BLaER1 (cell line): ENCODE measurements around the gene TTC24.

Source experiments
- H3K27ac ChIP-seq: shearing (Covaris generic); formaldehyde crosslinking; 2 replicates; pipeline ENCODE4 v1.8.1; 2022
- H3K27me3 ChIP-seq: shearing (Covaris generic); formaldehyde crosslinking; 2 replicates; pipeline ENCODE4 v1.8.1; 2022
- H3K36me3 ChIP-seq: shearing (Covaris generic); formaldehyde crosslinking; 2 replicates; pipeline ENCODE4 v1.8.1; 2022
- H3K4me1 ChIP-seq: shearing (Covaris generic); formaldehyde crosslinking; 2 replicates; pipeline ENCODE4 v1.8.1; 2022
- H3K4me2 ChIP-seq: shearing (Covaris generic); formaldehyde crosslinking; 2 replicates; pipeline ENCODE4 v1.8.1; 2022
- H3K4me3 ChIP-seq: shearing (Covaris generic); formaldehyde crosslinking; 2 replicates; pipeline ENCODE4 v1.8.1; 2022
- H3K9ac ChIP-seq: shearing (Covaris generic); formaldehyde crosslinking; 2 replicates; pipeline ENCODE4 v1.8.1; 2022
- H3K9me3 ChIP-seq: shearing (Covaris generic); formaldehyde crosslinking; 2 replicates; pipeline ENCODE4 v1.8.1; 2022
- H4K20me1 ChIP-seq: shearing (Covaris generic); formaldehyde crosslinking; 2 replicates; pipeline ENCODE4 v1.8.1; 2022
- Cebpa-rat ChIP-seq: shearing (Covaris generic); IDR thresholded peaks from 2 replicates; pipeline ENCODE4 v1.8.1; 2022

TTC24 gene

GRCh38 chr1:156543066-156543465 is 36.5 kb upstream of the TTC24 start:
- Histone ChIP-seq H3K27ac (no peak overlapping the region), H3K27me3 (no peaks in the 10 kb centered on the region), H3K4me3 (no peak overlapping the region), H3K9me3 (no peaks in the 10 kb centered on the region), H4K20me1 (no peaks in the 10 kb centered on the region), H3K4me2 (no peak overlapping the region), H3K4me1 (peaks cover 9% of the 10 kb centered on the region; the same call in 1 of the 2 replicates), H3K36me3 (peaks cover 100% of the 10 kb centered on the region), H3K9ac (no peak overlapping the region)
- TF ChIP-seq Cebpa-rat: no peak

- Histone ChIP-seq H3K4me2 (no peak overlapping the region), H3K4me1 (peaks cover 12% of the 10 kb centered on the region; the same call in 1 of the 2 replicates), H4K20me1 (no peaks in the 10 kb centered on the region), H3K27me3 (no peaks in the 10 kb centered on the region), H3K36me3 (peaks cover 100% of the 10 kb centered on the region), H3K9me3 (no peaks in the 10 kb centered on the region), H3K27ac (no peak overlapping the region), H3K4me3 (no peak overlapping the region), H3K9ac (no peak overlapping the region)
- TF ChIP-seq Cebpa-rat: no peak
These were observed 34.9 kb upstream of the TTC24 start for GRCh38 chr1:156544592-156545102.

GRCh38 chr1:156546267-156546666 is 33.3 kb upstream of the TTC24 start:
- Histone ChIP-seq H3K27ac (no peak overlapping the region), H3K4me1 (peaks cover 28% of the 10 kb centered on the region), H3K9ac (no peak overlapping the region), H3K36me3 (peaks cover 100% of the 10 kb centered on the region), H3K4me2 (no peak overlapping the region), H3K9me3 (no peaks in the 10 kb centered on the region), H4K20me1 (no peaks in the 10 kb centered on the region), H3K4me3 (no peak overlapping the region), H3K27me3 (no peaks in the 10 kb centered on the region)
- no peak for TF ChIP-seq Cebpa-rat

- no peak for TF ChIP-seq Cebpa-rat
- Histone ChIP-seq H3K9ac (no peak overlapping the region), H3K36me3 (peaks cover 100% of the 10 kb centered on the region), H3K4me2 (no peak overlapping the region), H3K4me3 (no peak overlapping the region), H4K20me1 (no peaks in the 10 kb centered on the region), H3K9me3 (no peaks in the 10 kb centered on the region), H3K4me1 (peaks cover 40% of the 10 kb centered on the region), H3K27me3 (no peaks in the 10 kb centered on the region), H3K27ac (no peak overlapping the region)
These were observed 32.1 kb upstream of the TTC24 start for GRCh38 chr1:156547434-156547833.

- H3K4me1 ChIP-seq: peaks cover 45% of the 10 kb centered on the region
- H3K9ac ChIP-seq: no peak overlapping the region
- no peaks in the 10 kb centered on the region for H3K27me3 ChIP-seq
- H3K4me2 ChIP-seq: no peak overlapping the region
- H3K9me3 ChIP-seq: no peaks in the 10 kb centered on the region
- no peak for TF ChIP-seq Cebpa-rat
- H3K4me3 ChIP-seq: no peak overlapping the region
- peaks cover 96% of the 10 kb centered on the region for H3K36me3 ChIP-seq
- H4K20me1 ChIP-seq: no peaks in the 10 kb centered on the region
- H3K27ac ChIP-seq: 0 out of 2 replicates have a peak overlapping the region, but pooled peaks have one; percentile 8
These were observed 31.5 kb upstream of the TTC24 start for GRCh38 chr1:156547982-156548381.

- Histone ChIP-seq H3K36me3 (peaks cover 83% of the 10 kb centered on the region), H3K4me3 (no peak overlapping the region), H3K27ac (peak overlapping the region; percentile 83), H3K9me3 (no peaks in the 10 kb centered on the region), H3K4me2 (no peak overlapping the region), H3K4me1 (peaks cover 51% of the 10 kb centered on the region), H3K9ac (0 out of 2 replicates have a peak overlapping the region, but pooled peaks have one; percentile 8), H3K27me3 (no peaks in the 10 kb centered on the region), H4K20me1 (no peaks in the 10 kb centered on the region)
- no peak for TF ChIP-seq Cebpa-rat
These were observed 30.1 kb upstream of the TTC24 start for GRCh38 chr1:156549390-156549789.

GRCh38 chr1:156549831-156550230 is 29.7 kb upstream of the TTC24 start:
- Histone ChIP-seq H3K36me3 (peaks cover 83% of the 10 kb centered on the region), H3K9me3 (no peaks in the 10 kb centered on the region), H3K9ac (0 out of 2 replicates have a peak overlapping the region, but pooled peaks have one; percentile 8), H4K20me1 (no peaks in the 10 kb centered on the region), H3K27ac (peak overlapping the region; percentile 83), H3K4me1 (peaks cover 55% of the 10 kb centered on the region), H3K4me2 (no peak overlapping the region), H3K27me3 (no peaks in the 10 kb centered on the region), H3K4me3 (no peak overlapping the region)
- TF ChIP-seq Cebpa-rat: no peak

- peaks cover 59% of the 10 kb centered on the region for H3K4me1 ChIP-seq
- peak overlapping the region; percentile 69; the same call in 1 of the 2 replicates for H3K4me2 ChIP-seq
- peak overlapping the region; percentile 83 for H3K27ac ChIP-seq
- H3K36me3 ChIP-seq: peaks cover 82% of the 10 kb centered on the region
- H3K4me3 ChIP-seq: no peak overlapping the region
- no peak for TF ChIP-seq Cebpa-rat
- no peaks in the 10 kb centered on the region for H4K20me1 ChIP-seq
- H3K27me3 ChIP-seq: no peaks in the 10 kb centered on the region
- H3K9me3 ChIP-seq: no peaks in the 10 kb centered on the region
- H3K9ac ChIP-seq: 0 out of 2 replicates have a peak overlapping the region, but pooled peaks have one; percentile 8
These were observed 29.2 kb upstream of the TTC24 start for GRCh38 chr1:156550346-156550745.

GRCh38 chr1:156551066-156551643 is 28.4 kb upstream of the TTC24 start:
- TF ChIP-seq Cebpa-rat: no peak
- no peak overlapping the region for H3K4me3 ChIP-seq
- H4K20me1 ChIP-seq: no peaks in the 10 kb centered on the region
- no peaks in the 10 kb centered on the region for H3K9me3 ChIP-seq
- H3K27me3 ChIP-seq: no peaks in the 10 kb centered on the region
- peaks cover 82% of the 10 kb centered on the region for H3K36me3 ChIP-seq
- peak overlapping the region; percentile 16 for H3K9ac ChIP-seq
- H3K4me1 ChIP-seq: peaks cover 63% of the 10 kb centered on the region
- H3K27ac ChIP-seq: peak overlapping the region; percentile 83
- peak overlapping the region; percentile 69 for H3K4me2 ChIP-seq

GRCh38 chr1:156551869-156552268 is 27.7 kb upstream of the TTC24 start:
- Histone ChIP-seq H3K27me3 (no peaks in the 10 kb centered on the region), H3K4me3 (no peak overlapping the region), H3K36me3 (peaks cover 81% of the 10 kb centered on the region), H3K9me3 (no peaks in the 10 kb centered on the region), H3K4me1 (peaks cover 69% of the 10 kb centered on the region), H3K9ac (peak overlapping the region; percentile 16), H4K20me1 (no peaks in the 10 kb centered on the region), H3K4me2 (peak overlapping the region; percentile 69), H3K27ac (peak overlapping the region; percentile 83)
- no peak for TF ChIP-seq Cebpa-rat
